Right lobe of liver (tissue), 6 donors: ENCODE data around the gene WDFY4. TPM values are rescaled to one million over a fixed set of nuclear protein-coding genes. Genes with fewer than 3 reads are reported as not detected.

Source experiments
- ATAC-seq, 4 donors: fragments of 200-7000 bp; cut with Tn5 transposase; one replicate each; pipeline ENCODE4 v1.9.1; 2020; ENCODE audit warnings: mild to moderate bottlenecking in 4 of 4, moderate library complexity in 4 of 4
- DNase-seq, 3 donors: peaks; one replicate each; pipeline ENCODE4 v3.0.0-alpha.2; 2020
- H3K27ac ChIP-seq, 3 donors: fragments of 200-600 bp; one replicate each; pipeline ENCODE4 v1.8.0; 2022
- H3K27me3 ChIP-seq, 2 donors: fragments of 200-600 bp; one replicate each; pipeline ENCODE4 v1.8.0; 2022
- H3K36me3 ChIP-seq, 4 donors: fragments of 200-600 bp; sonication (generic) in 1 of 4; one replicate each; pipeline versions ENCODE4 v1.5.1 to v1.8.0; 2017 to 2022; ENCODE audit warnings: control low read depth in 1 of 4
- H3K4me1 ChIP-seq, 4 donors: fragments of 200-600 bp; sonication (generic) in 1 of 4; one replicate each; pipeline versions ENCODE4 v1.5.1 to v1.8.0; 2017 to 2022; ENCODE audit warnings: control low read depth in 1 of 4
- H3K4me3 ChIP-seq, 3 donors: fragments of 200-600 bp; one replicate each; pipeline ENCODE4 v1.8.0; 2022
- H3K9me3 ChIP-seq, 4 donors: fragments of 200-600 bp; sonication (generic) in 1 of 4; one replicate each; pipeline versions ENCODE4 v1.5.1 to v1.8.0; 2017 to 2022; ENCODE audit warnings: control low read depth in 1 of 4
- CTCF ChIP-seq, 4 donors: fragments of 200-600 bp in 3 of 4; fragments of 450-650 bp in 1 of 4; IDR thresholded peaks; one replicate each; pipeline versions ENCODE4 v1.5.1 to v1.8.0; 2016 to 2022; ENCODE audit warnings: antibody characterized with exemption in 4 of 4, mild to moderate bottlenecking in 2 of 4
- POLR2A ChIP-seq: fragments of 450-650 bp; IDR thresholded peaks from one replicate; pipeline ENCODE4 v1.6.1; 2017; ENCODE audit warnings: antibody characterized with exemption, mild to moderate bottlenecking
- WGBS: methylation state at CpG from one replicate; pipeline ENCODE4 v1.1.6; 2018; ENCODE audit warnings: low coverage, low lambda C conversion rate; ENCODE audit not compliant: insufficient coverage; ENCODE audit errors: missing lambda C conversion rate; 5-methylcytosine and 5-hydroxymethylcytosine counted together
- intact Hi-C, 2 donors: fragments of 100-400 bp; cut with DNase I; formaldehyde crosslinking; loops; one replicate each; pipeline versions ENCODE4 v1.11.2 to v1.14.1; 2022
- total RNA-seq, 6 experiments: library from RNA; depleted of rRNA in 2 of 6; stranded (reverse); fragments of >200 nt in 2 of 6; fragmentation: NEBNext Ultra II Directional in 3 of 6; extraction: Animal tissue kit (Norgen Biotek cat#: 25700) in 3 of 6; gene quantifications; one replicate each; pipeline versions ENCODE4 v1.1.0 to v1.2.4, GENCODE V29; 2016 to 2023
- donor health status: DM: no; HTN: yes; CAD: no.
- donor health status: DM: no; HTN: no; CAD: no.
- donor health status: DM: no; HTN: no; CAD: no.
- donor health status: DM: no; HTN: yes; CAD: no.
- donor health status: DM: no; HTN: yes; CAD: no.

Gene WDFY4
- total RNA-seq, 6 experiments from 2014 or later, result 1.4 to 4.1 (median 1.9) TPM

DNA sequence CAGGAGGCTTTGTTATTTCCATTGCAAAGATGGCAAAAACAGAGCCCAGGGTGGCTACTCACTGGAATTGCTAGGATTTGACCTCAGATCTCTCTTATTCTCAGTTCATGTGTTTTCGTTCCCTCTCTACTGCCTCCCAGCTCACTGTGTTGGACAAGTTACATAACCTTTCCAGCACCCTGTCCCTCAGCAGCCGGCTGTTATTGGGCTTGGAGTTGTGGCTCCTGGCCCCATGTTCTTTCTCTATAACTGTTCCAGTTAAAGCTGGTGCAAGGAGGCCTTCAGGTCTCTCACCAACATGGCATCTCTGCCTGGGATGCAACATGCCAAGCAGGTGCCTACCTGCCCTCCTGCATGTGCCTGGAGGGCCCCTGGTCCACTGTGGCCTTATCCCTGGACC, 198.2 kb downstream of the WDFY4 start:
- no peaks in the 10 kb centered on the region for H3K4me1 ChIP-seq
- no peaks in the 10 kb centered on the region for H3K9me3 ChIP-seq
- H3K27me3 ChIP-seq, result no peaks in the 10 kb centered on the region
- no peak overlapping the region for H3K27ac ChIP-seq
- ATAC-seq (no peak), DNase-seq (no peak)
- no peaks in the 10 kb centered on the region for H3K36me3 ChIP-seq
- H3K4me3 ChIP-seq, result no peak overlapping the region
- 71% methylated on average over 2 of the region's 2 CpGs for WGBS
- intact Hi-C loops, result no loop called here
- TF ChIP-seq POLR2A, result no peak
- TF ChIP-seq CTCF (IDR thresholded peaks at IDR 0.05), result no peak

DNA sequence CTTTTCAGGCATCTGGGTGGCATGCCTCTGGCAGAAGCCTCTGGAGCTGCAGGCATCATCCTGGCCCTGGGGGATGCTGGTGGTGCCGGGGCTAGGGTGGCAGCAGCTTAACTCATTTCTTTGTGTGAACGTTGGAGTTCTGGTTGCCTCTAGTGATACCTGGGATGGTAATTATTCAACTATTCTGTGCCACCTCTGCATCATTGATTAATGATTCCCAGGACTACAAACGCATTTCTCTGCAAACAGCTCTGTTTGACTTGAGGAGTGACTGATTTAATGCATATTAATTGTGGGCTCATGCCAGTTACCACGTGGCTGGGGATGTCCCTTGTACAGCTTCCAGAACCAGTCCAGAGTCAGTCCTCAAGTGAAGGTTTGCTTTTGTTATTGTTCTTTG, 199.0 kb downstream of the WDFY4 start:
- no peaks in the 10 kb centered on the region for H3K27me3 ChIP-seq
- intact Hi-C loops, result no loop called here
- TF ChIP-seq CTCF (IDR thresholded peaks at IDR 0.05) (no peak), POLR2A (no peak)
- no peaks in the 10 kb centered on the region for H3K36me3 ChIP-seq
- no peaks in the 10 kb centered on the region for H3K4me1 ChIP-seq
- DNase-seq, result no peak
- 47% methylated on average over 4 of the region's 4 CpGs for WGBS
- no peak overlapping the region for H3K27ac ChIP-seq
- no peak for ATAC-seq
- H3K4me3 ChIP-seq, result no peak overlapping the region
- H3K9me3 ChIP-seq, result no peaks in the 10 kb centered on the region

GRCh38 chr10:48884179-48885045, 199.7 kb downstream of the WDFY4 start:
- H3K4me3 ChIP-seq, result no peak overlapping the region
- no peaks in the 10 kb centered on the region for H3K4me1 ChIP-seq
- 75% methylated on average over 9 of the region's 9 CpGs for WGBS
- ATAC-seq (no peak), DNase-seq (no peak)
- H3K9me3 ChIP-seq, result no peaks in the 10 kb centered on the region
- intact Hi-C loops, result no loop called here
- no peak overlapping the region for H3K27ac ChIP-seq
- no peaks in the 10 kb centered on the region for H3K27me3 ChIP-seq
- no peaks in the 10 kb centered on the region for H3K36me3 ChIP-seq
- TF ChIP-seq POLR2A (no peak), CTCF (IDR thresholded peaks at IDR 0.05) (no peak)

- intact Hi-C loops, result no loop called here
- WGBS, result 38% methylated on average over 2 of the region's 2 CpGs
Measured at GRCh38 chr10:48885376-48885775, 200.7 kb downstream of the WDFY4 start.

More at GRCh38 chr10:48885376-48885775, 200.7 kb downstream of the WDFY4 start:
- no peak overlapping the region for H3K4me3 ChIP-seq
- H3K36me3 ChIP-seq, result no peaks in the 10 kb centered on the region
- H3K27me3 ChIP-seq, result no peaks in the 10 kb centered on the region
- TF ChIP-seq CTCF (IDR thresholded peaks at IDR 0.05) (peak in 1 of 4 donors; percentile 19), POLR2A (no peak)
- no peak overlapping the region for H3K27ac ChIP-seq
- DNase-seq, result no peak
- no peaks in the 10 kb centered on the region for H3K9me3 ChIP-seq
- no peak for ATAC-seq
- H3K4me1 ChIP-seq, result no peaks in the 10 kb centered on the region
